Measurements from ENCODE around the gene SIM1. TPM values are rescaled to one million over a fixed set of nuclear protein-coding genes. Genes with fewer than 3 reads are reported as not detected.

SIM1 gene
- total and polyA plus RNA-seq, 2 of the 8 experiments (the other 6 are each of a cell fraction or from before 2014, with no cell fraction given) = 0.02 to 0.39 TPM

DNA sequence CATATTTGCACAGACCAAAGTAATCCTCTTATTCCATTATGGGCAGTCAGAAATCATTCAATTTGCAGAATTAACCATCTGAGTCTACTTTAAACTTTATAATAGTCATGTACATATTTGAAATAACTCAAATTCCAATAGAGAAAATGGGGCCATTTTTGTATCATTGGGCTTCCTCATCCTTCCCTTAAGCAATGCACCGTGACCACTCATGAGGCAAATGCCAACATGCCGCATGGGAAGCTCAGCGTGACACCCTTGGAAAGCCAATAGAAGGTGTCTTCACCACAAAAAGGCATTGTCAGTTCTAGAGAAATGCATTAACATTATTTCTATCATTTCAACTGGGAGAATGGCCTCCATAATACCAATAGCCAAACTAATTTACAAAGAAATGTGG, 38.5 kb downstream of the SIM1 start:
- peaks cover 0 to 9% (median 0%) of the 10 kb centered on the region in 4 experiments; a peak in 3 of 7 replicates for H3K4me1 ChIP-seq (replicated peaks in 1 of 4; ENCODE audit: control insufficient read depth in 3 of 4, insufficient read depth in 4 of 4, low read length in 3 of 4)
- no peaks in the 10 kb centered on the region for H3K23me2 ChIP-seq (ENCODE audit: low read depth, low read length)
- H3K4ac ChIP-seq (replicated peaks; ENCODE audit: insufficient read length, low read depth, low read length) = no peak overlapping the region
- H2AFZ ChIP-seq (ENCODE audit: low read length) = no peak overlapping the region
- H4K5ac ChIP-seq (ENCODE audit: insufficient read length, low read depth, low read length) = no peak overlapping the region
- no peak overlapping the region for H3K4me3 ChIP-seq (ENCODE audit: extremely low read depth in 1 of 4, insufficient read depth in 2 of 4, low read depth in 3 of 4, low read length in 4 of 4)
- no peak overlapping the region for H3K27ac ChIP-seq (ENCODE audit: low read depth, low read length)
- no peak overlapping the region for H3K14ac ChIP-seq (ENCODE audit: insufficient read length)
- POLR2A ChIA-PET (ENCODE audit: partially characterized antibody) = no interaction called here
- H2BK15ac ChIP-seq (ENCODE audit: low read length) = no peak overlapping the region
- H3K56ac ChIP-seq (replicated peaks; ENCODE audit: insufficient read length, low read depth, low read length) = no peak overlapping the region
- FAIRE-seq (no peak), DNase-seq (ENCODE audit: low read depth in 1 of 2, low spot score in 2 of 2) (no peak)
- TF ChIP-seq RAD21 (IDR thresholded peaks at IDR 0.05 in 1 of 2, conservative IDR thresholded peaks at IDR 0.05 in 1 of 2; ENCODE audit: low read depth in 2 of 2, low read length in 2 of 2) = no peak
- no peak overlapping the region for H2BK20ac ChIP-seq (ENCODE audit: low read length)
- no peak overlapping the region for H4K8ac ChIP-seq (ENCODE audit: extremely low read depth, insufficient read depth, low read length)
- H2BK120ac ChIP-seq (replicated peaks; ENCODE audit: low read depth, low read length) = no peak overlapping the region
- no peak overlapping the region for H3K23ac ChIP-seq (ENCODE audit: insufficient read length)
- CTCF ChIA-PET (ENCODE audit: partially characterized antibody) = interaction anchor here (0.6 to 0.7 kb wide), 2 partner anchors 40 to 317 kb away, joined by 3 read pairs; no protein-coding TSS in a partner anchor
- H2BK12ac ChIP-seq (ENCODE audit: low read depth, low read length) = no peak overlapping the region
- no peaks in the 10 kb centered on the region; the same call in 1 of the 2 replicates for H3K79me1 ChIP-seq (ENCODE audit: low read depth, low read length)
- no peak overlapping the region for H4K91ac ChIP-seq (replicated peaks; ENCODE audit: insufficient read length, low read length)
- WGBS, 2 experiments (ENCODE audit: extremely low coverage in 1 of 2, insufficient coverage in 1 of 2, insufficient read length in 1 of 2, insufficient replicate concordance in 2 of 2, low coverage in 1 of 2, low lambda C conversion rate in 2 of 2, missing lambda C conversion rate in 1 of 2) = 81% methylated on average over 3 of the region's 3 CpGs; no CpG with 5 or more reads in 1 of the 2 experiments
- no peak overlapping the region for H2AK5ac ChIP-seq (ENCODE audit: low read depth, low read length)
- H2BK5ac ChIP-seq (ENCODE audit: low read depth, low read length) = no peak overlapping the region
- H3K18ac ChIP-seq (ENCODE audit: extremely low read depth, low read length) = no peak overlapping the region
- H3K79me2 ChIP-seq (ENCODE audit: control insufficient read depth in 1 of 2, insufficient read depth in 2 of 2, low read length in 2 of 2) = no peaks in the 10 kb centered on the region
- no peaks in the 10 kb centered on the region for H3K36me3 ChIP-seq (ENCODE audit: control insufficient read depth in 2 of 4, insufficient read depth in 4 of 4, low read length in 3 of 4)
- peak overlapping the region in 1 of 2 experiments; percentile 30; a peak in 1 of 4 replicates for H3K4me2 ChIP-seq (ENCODE audit: insufficient read depth in 1 of 2, low read depth in 2 of 2, low read length in 2 of 2)
- no peaks in the 10 kb centered on the region for H3K27me3 ChIP-seq (replicated peaks in 1 of 4; ENCODE audit: control insufficient read depth in 3 of 4, extremely low read depth in 1 of 4, insufficient read depth in 3 of 4, low read length in 3 of 4)
- H3K9me3 ChIP-seq (ENCODE audit: insufficient read depth in 2 of 2, low read depth in 1 of 2, low read length in 1 of 2) = no peaks in the 10 kb centered on the region
- H4K20me1 ChIP-seq (replicated peaks in 1 of 2; ENCODE audit: control insufficient read depth in 1 of 2, insufficient read depth in 2 of 2, low read length in 2 of 2) = no peaks in the 10 kb centered on the region
- no peak overlapping the region for H3K9ac ChIP-seq (replicated peaks in 1 of 4; ENCODE audit: extremely low read depth in 1 of 4, low read depth in 3 of 4, low read length in 3 of 4)
